ENCODE data around the gene PFKL.

GRCh38 chr21:44301961-44302406, 2.1 kb downstream of the PFKL start:
- 0 out of 2 replicates have a peak, but pooled peaks have one; percentile 7 for TF ChIP-seq CTCF (IDR thresholded peaks at IDR 0.05; ENCODE audit: low read length)
- TF ChIP-seq EZH2phosphoT487 (IDR thresholded peaks at IDR 0.05; ENCODE audit: low read length), result no peak

Measured in MM.1S (cell line).